Measurements from ENCODE around the gene OIP5. TPM values are rescaled to one million over a fixed set of nuclear protein-coding genes. Genes with fewer than 3 reads are reported as not detected.
A peak's percentile ranks its signal among the peaks of the same experiment; 100 is the strongest.

OIP5 gene
- total RNA-seq, 4 donors from 2014 or later = 1.4 to 5.5 (median 2.2) TPM; not detected in 1

DNA sequence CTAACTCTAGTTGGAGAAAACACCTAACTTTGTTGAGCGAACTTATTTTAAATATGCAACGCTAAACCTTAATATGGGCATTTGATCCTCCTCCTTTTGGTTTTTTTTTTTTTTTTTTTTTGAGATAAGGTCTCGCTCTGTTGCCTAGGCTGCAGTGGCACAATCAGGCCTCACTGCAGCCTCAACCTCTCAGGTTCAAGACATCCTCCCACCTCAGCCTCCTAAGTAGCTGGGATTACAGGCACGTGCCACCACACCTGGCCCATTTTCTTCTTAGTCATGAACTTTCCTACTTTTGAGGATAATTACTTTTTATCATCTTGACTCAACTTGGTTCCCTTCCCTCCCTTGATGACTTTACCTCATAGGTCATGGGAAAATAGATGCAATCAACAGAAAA, 4.2 kb upstream of the OIP5 start:
- DNase-seq (ENCODE audit: low spot score in 2 of 2) = no peak
- Histone ChIP-seq H3K4me1 (peaks cover 19% of the 10 kb centered on the region), H3K36me3 (no peaks in the 10 kb centered on the region), H3K9me3 (no peaks in the 10 kb centered on the region), H3K27me3 (no peaks in the 10 kb centered on the region), H3K4me3 (no peak overlapping the region), H3K27ac (no peak overlapping the region)
- no peak for TF ChIP-seq EP300 (IDR thresholded peaks at IDR 0.05)
- TF ChIP-seq, protein P1, sequence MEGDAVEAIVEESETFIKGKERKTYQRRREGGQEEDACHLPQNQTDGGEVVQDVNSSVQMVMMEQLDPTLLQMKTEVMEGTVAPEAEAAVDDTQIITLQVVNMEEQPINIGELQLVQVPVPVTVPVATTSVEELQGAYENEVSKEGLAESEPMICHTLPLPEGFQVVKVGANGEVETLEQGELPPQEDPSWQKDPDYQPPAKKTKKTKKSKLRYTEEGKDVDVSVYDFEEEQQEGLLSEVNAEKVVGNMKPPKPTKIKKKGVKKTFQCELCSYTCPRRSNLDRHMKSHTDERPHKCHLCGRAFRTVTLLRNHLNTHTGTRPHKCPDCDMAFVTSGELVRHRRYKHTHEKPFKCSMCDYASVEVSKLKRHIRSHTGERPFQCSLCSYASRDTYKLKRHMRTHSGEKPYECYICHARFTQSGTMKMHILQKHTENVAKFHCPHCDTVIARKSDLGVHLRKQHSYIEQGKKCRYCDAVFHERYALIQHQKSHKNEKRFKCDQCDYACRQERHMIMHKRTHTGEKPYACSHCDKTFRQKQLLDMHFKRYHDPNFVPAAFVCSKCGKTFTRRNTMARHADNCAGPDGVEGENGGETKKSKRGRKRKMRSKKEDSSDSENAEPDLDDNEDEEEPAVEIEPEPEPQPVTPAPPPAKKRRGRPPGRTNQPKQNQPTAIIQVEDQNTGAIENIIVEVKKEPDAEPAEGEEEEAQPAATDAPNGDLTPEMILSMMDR (IDR thresholded peaks at IDR 0.05) = no peak
- no peak for TF ChIP-seq POLR2AphosphoS5 (IDR thresholded peaks at IDR 0.05)
- no peak for TF ChIP-seq POLR2A (IDR thresholded peaks at IDR 0.05)
- 81% methylated on average over 4 of the region's 4 CpGs for WGBS

GRCh38 chr15:41334293-41335120, 2.1 kb upstream of the OIP5 start:
- peak in 1 of 2 donors; percentile 11 for DNase-seq (ENCODE audit: low spot score in 2 of 2)
- H3K4me1 ChIP-seq = peaks cover 23% of the 10 kb centered on the region
- no peaks in the 10 kb centered on the region for H3K9me3 ChIP-seq
- H3K4me3 ChIP-seq = peak overlapping the region; percentile 90
- TF ChIP-seq EP300 (IDR thresholded peaks at IDR 0.05) (no peak), POLR2A (IDR thresholded peaks at IDR 0.05) (no peak), POLR2AphosphoS5 (IDR thresholded peaks at IDR 0.05) (no peak)
- TF ChIP-seq, protein P1 (IDR thresholded peaks at IDR 0.05) = no peak
- no peak overlapping the region for H3K27ac ChIP-seq
- 87% methylated on average over 12 of the region's 12 CpGs for WGBS
- no peaks in the 10 kb centered on the region for H3K27me3 ChIP-seq
- no peaks in the 10 kb centered on the region for H3K36me3 ChIP-seq

DNA sequence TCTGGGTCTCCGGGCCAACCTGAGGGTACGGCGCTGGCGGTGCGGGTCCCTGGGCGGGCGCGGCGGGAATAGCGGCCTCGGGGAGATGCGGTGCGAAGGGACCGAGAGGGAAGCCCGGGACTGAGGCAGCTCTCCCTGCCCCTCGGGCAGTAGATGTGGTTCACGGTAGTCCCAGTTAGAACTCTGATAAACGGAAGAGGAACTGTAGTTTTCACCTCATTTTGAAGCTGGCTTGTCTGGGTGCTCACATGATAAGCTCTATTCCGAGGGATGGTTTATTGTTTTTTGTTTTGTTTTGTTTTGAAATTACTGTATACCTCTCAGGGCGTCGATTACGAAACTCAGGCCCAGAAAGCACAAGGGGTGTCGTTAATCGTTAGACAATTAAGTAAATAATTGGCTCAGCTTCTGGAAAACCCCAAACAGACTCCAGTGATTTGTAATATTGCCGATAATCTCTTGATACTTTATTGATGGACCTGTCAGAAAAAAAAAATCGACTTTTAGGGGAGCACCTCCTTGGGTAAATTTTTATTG, 703 bp upstream of the OIP5 start:
- no peaks in the 10 kb centered on the region for H3K9me3 ChIP-seq
- H3K36me3 ChIP-seq = no peaks in the 10 kb centered on the region
- peak overlapping the region; percentile 67 for H3K27ac ChIP-seq
- under 1% methylated on average over 24 of the region's 26 CpGs for WGBS
- DNase-seq (ENCODE audit: low spot score in 2 of 2) = peak in 1 of 2 donors; percentile 12
- no peak for TF ChIP-seq POLR2A (IDR thresholded peaks at IDR 0.05)
- TF ChIP-seq, protein P1 (IDR thresholded peaks at IDR 0.05) = no peak
- no peak for TF ChIP-seq EP300 (IDR thresholded peaks at IDR 0.05)
- TF ChIP-seq POLR2AphosphoS5 (IDR thresholded peaks at IDR 0.05) = no peak
- H3K4me3 ChIP-seq = peak overlapping the region; percentile 90
- no peaks in the 10 kb centered on the region for H3K27me3 ChIP-seq
- H3K4me1 ChIP-seq = peaks cover 23% of the 10 kb centered on the region

- 4% methylated on average over 14 of the region's 14 CpGs for WGBS
- peak overlapping the region; percentile 69 for H3K27ac ChIP-seq
Measured at GRCh38 chr15:41331833-41332193, 578 bp downstream of the OIP5 start.

GRCh38 chr15:41331281-41331680, 1.1 kb downstream of the OIP5 start:
- Histone ChIP-seq H3K36me3 (no peaks in the 10 kb centered on the region), H3K4me1 (peaks cover 19% of the 10 kb centered on the region), H3K4me3 (peak overlapping the region; percentile 90), H3K27ac (no peak overlapping the region), H3K9me3 (no peaks in the 10 kb centered on the region), H3K27me3 (no peaks in the 10 kb centered on the region)
- 70% methylated on average over 6 of the region's 6 CpGs for WGBS
- TF ChIP-seq, protein P1 (IDR thresholded peaks at IDR 0.05) = no peak
- TF ChIP-seq POLR2A (IDR thresholded peaks at IDR 0.05) (no peak), POLR2AphosphoS5 (IDR thresholded peaks at IDR 0.05) (no peak), EP300 (IDR thresholded peaks at IDR 0.05) (no peak)
- DNase-seq (ENCODE audit: low spot score in 2 of 2) = no peak

More at GRCh38 chr15:41331833-41332193, 578 bp downstream of the OIP5 start:
- no peaks in the 10 kb centered on the region for H3K36me3 ChIP-seq
- H3K9me3 ChIP-seq = no peaks in the 10 kb centered on the region
- H3K4me3 ChIP-seq = peak overlapping the region; percentile 90
- H3K27me3 ChIP-seq = no peaks in the 10 kb centered on the region
- H3K4me1 ChIP-seq = peaks cover 19% of the 10 kb centered on the region
- no peak for DNase-seq (ENCODE audit: low spot score in 2 of 2)
- TF ChIP-seq POLR2A (IDR thresholded peaks at IDR 0.05) (no peak), POLR2AphosphoS5 (IDR thresholded peaks at IDR 0.05) (no peak), EP300 (IDR thresholded peaks at IDR 0.05) (no peak)
- TF ChIP-seq, protein P1 (IDR thresholded peaks at IDR 0.05) = peak; percentile 60 to 75

Data from suprapubic skin (tissue), 4 donors.